Parathyroid adenoma (tissue), 2 donors: Measurements from ENCODE around the gene ZNF3.

ENCODE experiments used
- H2AFZ ChIP-seq: fragments of 300-600 bp; sonication (generic); one replicate; pipeline ENCODE4 v1.7.0; 2017; ENCODE audit warnings: antibody characterized with exemption, mild to moderate bottlenecking
- H3K27ac ChIP-seq: fragments of 300-600 bp; sonication (generic); one replicate; pipeline ENCODE4 v1.7.0; 2017
- H3K27me3 ChIP-seq: fragments of 300-600 bp; sonication (generic); one replicate; pipeline ENCODE4 v1.7.0; 2017; ENCODE audit warnings: low read length; ENCODE audit not compliant: control insufficient read depth, insufficient read depth
- H3K36me3 ChIP-seq: fragments of 300-600 bp; sonication (generic); one replicate; pipeline ENCODE4 v1.7.0; 2017; ENCODE audit warnings: low read length; ENCODE audit not compliant: control insufficient read depth, insufficient read depth
- H3K4me1 ChIP-seq: fragments of 300-600 bp; sonication (generic); one replicate; pipeline ENCODE4 v1.7.0; 2017; ENCODE audit warnings: control low read depth
- H3K4me2 ChIP-seq: fragments of 300-600 bp; sonication (generic); one replicate; pipeline ENCODE4 v1.7.0; 2017; ENCODE audit warnings: low read length
- H3K4me3 ChIP-seq: fragments of 300-600 bp; sonication (generic); one replicate; pipeline ENCODE4 v1.7.0; 2017; ENCODE audit warnings: low read depth, low read length
- H3K79me2 ChIP-seq: fragments of 300-600 bp; sonication (generic); one replicate; pipeline ENCODE4 v1.7.0; 2017; ENCODE audit warnings: control low read depth
- H3K9ac ChIP-seq: fragments of 300-600 bp; sonication (generic); one replicate; pipeline ENCODE4 v1.7.0; 2017; ENCODE audit warnings: mild to moderate bottlenecking
- H3K9me3 ChIP-seq: fragments of 300-600 bp; sonication (generic); one replicate; pipeline ENCODE4 v1.7.0; 2017; ENCODE audit warnings: low read length; ENCODE audit not compliant: control insufficient read depth
- CTCF ChIP-seq: fragments of 300-600 bp; sonication (generic); IDR thresholded peaks from one replicate; pipeline ENCODE4 v1.7.0; 2017; ENCODE audit warnings: antibody characterized with exemption, mild to moderate bottlenecking
- donor health status: primary hyperparathyroidism.

ZNF3 gene

GRCh38 chr7:100098913-100099312, 17.4 kb upstream of the ZNF3 start:
- peaks cover 5% of the 10 kb centered on the region for H3K4me1 ChIP-seq
- no peak overlapping the region for H3K27ac ChIP-seq
- H3K27me3 ChIP-seq = no peaks in the 10 kb centered on the region
- TF ChIP-seq CTCF = no peak
- H3K4me3 ChIP-seq = no peak overlapping the region
- H3K36me3 ChIP-seq = no peaks in the 10 kb centered on the region
- no peak overlapping the region for H3K9ac ChIP-seq
- peaks cover 2% of the 10 kb centered on the region for H3K79me2 ChIP-seq
- no peak overlapping the region for H3K4me2 ChIP-seq
- no peaks in the 10 kb centered on the region for H3K9me3 ChIP-seq
- no peak overlapping the region for H2AFZ ChIP-seq

GRCh38 chr7:100095704-100096103, 14.2 kb upstream of the ZNF3 start:
- H3K4me1 ChIP-seq = peaks cover 5% of the 10 kb centered on the region
- no peaks in the 10 kb centered on the region for H3K36me3 ChIP-seq
- no peak for TF ChIP-seq CTCF
- H3K9ac ChIP-seq = no peak overlapping the region
- no peaks in the 10 kb centered on the region for H3K27me3 ChIP-seq
- no peaks in the 10 kb centered on the region for H3K9me3 ChIP-seq
- H3K27ac ChIP-seq = no peak overlapping the region
- H3K4me3 ChIP-seq = no peak overlapping the region
- no peak overlapping the region for H2AFZ ChIP-seq
- H3K4me2 ChIP-seq = no peak overlapping the region
- H3K79me2 ChIP-seq = peaks cover 2% of the 10 kb centered on the region

GRCh38 chr7:100095289-100095688, 13.8 kb upstream of the ZNF3 start:
- no peak overlapping the region for H2AFZ ChIP-seq
- H3K9me3 ChIP-seq = no peaks in the 10 kb centered on the region
- no peak overlapping the region for H3K27ac ChIP-seq
- H3K27me3 ChIP-seq = no peaks in the 10 kb centered on the region
- no peak overlapping the region for H3K9ac ChIP-seq
- H3K4me1 ChIP-seq = peaks cover 5% of the 10 kb centered on the region
- H3K36me3 ChIP-seq = no peaks in the 10 kb centered on the region
- peaks cover 2% of the 10 kb centered on the region for H3K79me2 ChIP-seq
- no peak overlapping the region for H3K4me3 ChIP-seq
- no peak for TF ChIP-seq CTCF
- no peak overlapping the region for H3K4me2 ChIP-seq

- H3K9me3 ChIP-seq = no peaks in the 10 kb centered on the region
- H3K79me2 ChIP-seq = peaks cover 2% of the 10 kb centered on the region
- no peak overlapping the region for H3K27ac ChIP-seq
- TF ChIP-seq CTCF = no peak
- no peaks in the 10 kb centered on the region for H3K27me3 ChIP-seq
- no peak overlapping the region for H3K4me3 ChIP-seq
- peaks cover 4% of the 10 kb centered on the region for H3K4me1 ChIP-seq
- no peaks in the 10 kb centered on the region for H3K36me3 ChIP-seq
- no peak overlapping the region for H3K9ac ChIP-seq
- H3K4me2 ChIP-seq = no peak overlapping the region
- H2AFZ ChIP-seq = no peak overlapping the region
Measured at GRCh38 chr7:100093925-100094486, 12.5 kb upstream of the ZNF3 start.

GRCh38 chr7:100093498-100093897, 12.0 kb upstream of the ZNF3 start:
- Histone ChIP-seq H3K4me1 (peaks cover 4% of the 10 kb centered on the region), H3K4me2 (no peak overlapping the region), H3K9ac (no peak overlapping the region), H3K79me2 (peaks cover 2% of the 10 kb centered on the region), H3K36me3 (no peaks in the 10 kb centered on the region), H3K9me3 (no peaks in the 10 kb centered on the region), H3K4me3 (no peak overlapping the region), H3K27ac (no peak overlapping the region), H3K27me3 (no peaks in the 10 kb centered on the region), H2AFZ (no peak overlapping the region)
- no peak for TF ChIP-seq CTCF
